Heart right ventricle (tissue), 16 donors: ENCODE measurements around the gene CD151. TPM values are rescaled to one million over a fixed set of nuclear protein-coding genes. Genes with fewer than 3 reads are reported as not detected.
A peak's percentile ranks its signal among the peaks of the same experiment; 100 is the strongest.

Experiments
- ATAC-seq, 8 donors: fragments of 200-7000 bp; cut with Tn5 transposase; one replicate each; pipeline ENCODE4 v1.9.1; 2020; ENCODE audit warnings: mild to moderate bottlenecking in 8 of 8, moderate library complexity in 8 of 8, moderate number of reproducible peaks in 1 of 8
- DNase-seq, 2 donors: peaks; one replicate each; pipeline ENCODE4 v3.0.0-alpha.2; 2020
- H3K27ac ChIP-seq, 10 donors: fragments of 200-600 bp; sonication (generic) in 2 of 10; one replicate each; pipeline versions ENCODE4 v1.5.0 to v1.8.0; 2020 to 2022; ENCODE audit warnings: mild to moderate bottlenecking in 3 of 10
- H3K27me3 ChIP-seq, 7 donors: fragments of 200-600 bp; one replicate each; pipeline ENCODE4 v1.8.0; 2021 to 2022; ENCODE audit warnings: mild to moderate bottlenecking in 2 of 7
- H3K36me3 ChIP-seq, 9 donors: fragments of 200-600 bp; sonication (generic) in 1 of 9; one replicate each; pipeline versions ENCODE4 v1.5.0 to v1.8.0; 2020 to 2022; ENCODE audit warnings: mild to moderate bottlenecking in 2 of 9
- H3K4me1 ChIP-seq, 9 donors: fragments of 200-600 bp; sonication (generic) in 1 of 9; one replicate each; pipeline versions ENCODE4 v1.5.0 to v1.8.0; 2020 to 2022; ENCODE audit warnings: mild to moderate bottlenecking in 4 of 9
- H3K4me3 ChIP-seq, 10 donors: fragments of 200-600 bp; sonication (generic) in 2 of 10; one replicate each; pipeline versions ENCODE4 v1.5.0 to v1.8.0; 2020 to 2022; ENCODE audit warnings: mild to moderate bottlenecking in 7 of 10, moderate library complexity in 2 of 10
- H3K9me3 ChIP-seq, 11 donors: fragments of 200-600 bp in 10 of 11; sonication (generic) in 2 of 11; one replicate each; pipeline versions ENCODE4 v1.5.0 to v1.8.0; 2013 to 2022; ENCODE audit warnings: mild to moderate bottlenecking in 2 of 11, control low read depth in 1 of 11, moderate library complexity in 1 of 11
- CTCF ChIP-seq, 9 donors: fragments of 200-600 bp; sonication (generic) in 2 of 9; IDR thresholded peaks; one replicate each; pipeline versions ENCODE4 v1.5.0 to v1.8.0; 2021 to 2022; ENCODE audit warnings: antibody characterized with exemption in 9 of 9, mild to moderate bottlenecking in 5 of 9, moderate library complexity in 1 of 9
- WGBS, 2 donors: extraction: QIAGEN DNeasy Blood & Tissue Kit; methylation state at CpG; one replicate each; pipeline ENCODE4 v1.1.7; 2013; ENCODE audit warnings: inconsistent platforms in 1 of 2; 5-methylcytosine and 5-hydroxymethylcytosine counted together
- intact Hi-C, 10 donors: fragments of 100-400 bp; cut with DNase I; formaldehyde crosslinking; loops; one replicate each; pipeline versions ENCODE4 v1.11.1 to v1.14.2; 2022
- polyA plus RNA-seq, 2 donors: library from polyadenylated mRNA; stranded (reverse); fragments of 200-250 nt; gene quantifications; one replicate each; pipeline ENCODE4 v1.2.3, GENCODE V29; 2013
- total RNA-seq, 10 donors: library from RNA; stranded (reverse); fragmentation: NEBNext Ultra II Directional in 3 of 10; extraction: Animal tissue kit (Norgen Biotek cat#: 25700) in 3 of 10; gene quantifications; one replicate each; pipeline versions ENCODE4 v1.2.1 to v1.2.4, GENCODE V29; 2021 to 2023
- donor health status: Arrhythmogenic right ventricular cardiomyopathy.
- donor health status: ischemic (EF 13 %, LVEDD 7.1; RV severe dilation, severe dysfunction).
- donor health status: healthy with polysubstance abuse.
- donor health status: DM: no; HTN: yes; CAD: no.
- donor health status: DM: no; HTN: no; CAD: no.
- donor health status: ischemic (EF 25% LVEDD 6.9; RV normal size, moderate dysfunction).
- donor health status: ischemic (EF 25% LVEDD 5.7; RV mildly dilated, moderate dysfunction).
- donor health status: healthy.
- donor health status: DM: yes; HTN: yes; CAD: no.
- donor health status: Ischemic cardiomyopathy.
- donor health status: ischemic (EF 35%, LVEDD 5.7; RV mildly dilated, moderate dysfunction).
- donor health status: nonischemic (EF 11% LVEDD 7.7; RV severe dilation, severe dysfunction).
- donor health status: DM: yes; HTN: yes; CAD: no.
- donor health status: PGD.
- donor health status: ischemic (EF 29% LVEDD 5.4; RV normal size, mild dysfunction).
- donor health status: nonischemic (EF 23%, LVEDD 6.1; RV moderate dilation, normal function).

CD151 gene
- total and polyA plus RNA-seq, 12 donors: 286 to 684 (median 466) TPM

GRCh38 chr11:795634-796564, 36.9 kb upstream of the CD151 start:
- Histone ChIP-seq H3K27me3 (peaks cover 0 to 3% (median 0%) of the 10 kb centered on the region in 7 donors), H3K9me3 (no peaks in the 10 kb centered on the region), H3K4me3 (peak overlapping the region; percentile 41 to 99 (median 78)), H3K27ac (peak overlapping the region in 9 of 10 donors; percentile 70 to 92 (median 85)), H3K36me3 (peaks cover 0 to 45% (median 5%) of the 10 kb centered on the region in 9 donors), H3K4me1 (peaks cover 17 to 42% (median 30%) of the 10 kb centered on the region in 9 donors)
- 19 to 21% methylated on average over 26 of the region's 26 CpGs for WGBS, 2 donors
- ATAC-seq (peak; percentile 39 to 78 (median 64)), DNase-seq (peak; percentile 73 to 78)
- intact Hi-C loops: loop anchor here in 2 of 10 donors (2.0 kb wide), 2 partner anchors 15 to 19 kb away; partner anchors contain the start of gene GATD1 (in 1 of the 2)
- TF ChIP-seq CTCF (IDR thresholded peaks at IDR 0.05): no peak

- peak in 5 of 8 donors; percentile 0 to 4 (median 1) for ATAC-seq
- WGBS, 2 donors: 34 to 45% methylated on average over 18 of the region's 18 CpGs
- no peak for TF ChIP-seq CTCF (IDR thresholded peaks at IDR 0.05)
- no peaks in the 10 kb centered on the region for H3K9me3 ChIP-seq
- DNase-seq: peak in 1 of 2 donors; percentile 10
- intact Hi-C loops: loop anchor here in 1 of 10 donors (2.0 kb wide), 1 partner anchor 20 kb away; the partner anchor contains the start of gene GATD1
- H3K4me1 ChIP-seq: peaks cover 17 to 42% (median 30%) of the 10 kb centered on the region in 9 donors
- peak overlapping the region; percentile 45 to 99 (median 78) for H3K4me3 ChIP-seq
- H3K36me3 ChIP-seq: peaks cover 0 to 45% (median 5%) of the 10 kb centered on the region in 9 donors
- no peaks in the 10 kb centered on the region for H3K27me3 ChIP-seq
- peak overlapping the region; percentile 23 to 92 (median 84) for H3K27ac ChIP-seq
Measured at GRCh38 chr11:796565-797295, 36.0 kb upstream of the CD151 start.

DNA sequence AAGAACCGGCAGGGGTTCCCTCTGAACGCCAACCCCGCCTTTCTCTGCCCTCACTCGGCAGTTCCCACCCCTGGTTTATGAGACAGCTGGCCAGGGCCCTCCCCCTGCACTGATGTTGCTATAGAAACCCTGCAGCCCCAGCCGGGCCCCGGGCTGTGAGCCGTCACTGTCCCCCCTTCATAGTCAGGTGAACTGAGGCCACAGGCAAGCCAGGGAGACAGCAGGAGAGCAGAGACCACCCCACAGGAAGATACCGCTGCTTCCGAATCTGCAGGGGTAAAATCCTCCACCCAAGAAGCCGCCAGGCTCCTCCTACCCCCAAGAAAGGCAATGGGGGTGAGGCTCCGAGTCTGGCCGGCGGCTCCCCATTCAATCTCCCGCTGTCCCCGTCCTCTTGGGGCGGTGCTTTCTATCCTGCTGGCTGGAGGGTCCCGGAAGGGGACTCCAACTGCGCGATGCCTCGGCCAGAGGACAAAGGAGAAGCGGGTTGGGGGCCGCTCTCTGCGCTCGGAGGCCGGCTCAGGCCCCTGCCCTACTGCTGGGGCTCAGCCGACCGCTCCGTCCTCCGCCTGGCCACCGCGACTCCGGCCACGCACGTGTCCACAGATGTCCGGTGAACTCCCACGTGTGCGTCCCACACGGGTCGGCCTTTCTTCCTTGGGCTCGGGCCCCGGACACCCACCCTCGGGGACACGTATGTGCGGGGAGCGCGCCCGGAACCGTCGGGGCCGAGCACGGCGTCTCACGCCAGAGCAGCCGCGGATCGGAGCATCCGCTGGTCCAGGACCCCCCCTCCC, 35.3 kb upstream of the CD151 start:
- intact Hi-C loops: loop anchor here in 1 of 10 donors (2.0 kb wide), 1 partner anchor 21 kb away; the partner anchor contains the start of gene GATD1
- H3K4me3 ChIP-seq: peak overlapping the region; percentile 45 to 99 (median 78)

More for the DNA sequence above, 35.3 kb upstream of the CD151 start:
- no peaks in the 10 kb centered on the region for H3K9me3 ChIP-seq
- peak; percentile 67 to 68 for DNase-seq
- TF ChIP-seq CTCF (IDR thresholded peaks at IDR 0.05): no peak
- H3K27ac ChIP-seq: peak overlapping the region; percentile 23 to 92 (median 84)
- H3K36me3 ChIP-seq: peaks cover 0 to 48% (median 5%) of the 10 kb centered on the region in 9 donors
- WGBS, 2 donors: 1% methylated on average over 57 of the region's 57 CpGs
- no peaks in the 10 kb centered on the region for H3K27me3 ChIP-seq
- H3K4me1 ChIP-seq: peaks cover 17 to 42% (median 30%) of the 10 kb centered on the region in 9 donors
- peak; percentile 26 to 67 (median 57) for ATAC-seq
